ENCODE data around the gene STUM.

The STUM gene

DNA sequence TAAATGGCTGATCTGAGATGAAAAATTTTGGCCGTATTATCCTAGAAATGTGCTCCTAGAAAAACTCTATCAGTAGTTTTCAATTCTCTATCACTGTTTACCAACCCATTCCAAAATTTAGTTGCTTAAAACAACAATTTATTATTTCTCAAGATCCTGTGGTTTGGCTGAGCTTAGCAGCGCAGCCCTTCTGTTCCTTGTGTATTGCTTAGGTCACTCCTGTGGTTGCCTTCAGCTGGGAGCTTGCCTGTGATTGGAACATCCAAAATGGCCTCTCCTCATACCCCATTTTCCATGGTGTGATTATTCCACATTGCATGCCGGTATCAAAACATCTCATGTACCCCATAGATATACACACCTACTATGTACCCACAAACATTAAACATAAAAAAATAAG lies 22.8 kb upstream of the STUM start:
- FAIRE-seq (no peak), DNase-seq (ENCODE audit: insufficient read length, low spot score) (no peak)
- TF ChIP-seq, protein P1, sequence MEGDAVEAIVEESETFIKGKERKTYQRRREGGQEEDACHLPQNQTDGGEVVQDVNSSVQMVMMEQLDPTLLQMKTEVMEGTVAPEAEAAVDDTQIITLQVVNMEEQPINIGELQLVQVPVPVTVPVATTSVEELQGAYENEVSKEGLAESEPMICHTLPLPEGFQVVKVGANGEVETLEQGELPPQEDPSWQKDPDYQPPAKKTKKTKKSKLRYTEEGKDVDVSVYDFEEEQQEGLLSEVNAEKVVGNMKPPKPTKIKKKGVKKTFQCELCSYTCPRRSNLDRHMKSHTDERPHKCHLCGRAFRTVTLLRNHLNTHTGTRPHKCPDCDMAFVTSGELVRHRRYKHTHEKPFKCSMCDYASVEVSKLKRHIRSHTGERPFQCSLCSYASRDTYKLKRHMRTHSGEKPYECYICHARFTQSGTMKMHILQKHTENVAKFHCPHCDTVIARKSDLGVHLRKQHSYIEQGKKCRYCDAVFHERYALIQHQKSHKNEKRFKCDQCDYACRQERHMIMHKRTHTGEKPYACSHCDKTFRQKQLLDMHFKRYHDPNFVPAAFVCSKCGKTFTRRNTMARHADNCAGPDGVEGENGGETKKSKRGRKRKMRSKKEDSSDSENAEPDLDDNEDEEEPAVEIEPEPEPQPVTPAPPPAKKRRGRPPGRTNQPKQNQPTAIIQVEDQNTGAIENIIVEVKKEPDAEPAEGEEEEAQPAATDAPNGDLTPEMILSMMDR (IDR thresholded peaks at IDR 0.05; ENCODE audit: insufficient read depth, missing control alignments) = no peak

DNA sequence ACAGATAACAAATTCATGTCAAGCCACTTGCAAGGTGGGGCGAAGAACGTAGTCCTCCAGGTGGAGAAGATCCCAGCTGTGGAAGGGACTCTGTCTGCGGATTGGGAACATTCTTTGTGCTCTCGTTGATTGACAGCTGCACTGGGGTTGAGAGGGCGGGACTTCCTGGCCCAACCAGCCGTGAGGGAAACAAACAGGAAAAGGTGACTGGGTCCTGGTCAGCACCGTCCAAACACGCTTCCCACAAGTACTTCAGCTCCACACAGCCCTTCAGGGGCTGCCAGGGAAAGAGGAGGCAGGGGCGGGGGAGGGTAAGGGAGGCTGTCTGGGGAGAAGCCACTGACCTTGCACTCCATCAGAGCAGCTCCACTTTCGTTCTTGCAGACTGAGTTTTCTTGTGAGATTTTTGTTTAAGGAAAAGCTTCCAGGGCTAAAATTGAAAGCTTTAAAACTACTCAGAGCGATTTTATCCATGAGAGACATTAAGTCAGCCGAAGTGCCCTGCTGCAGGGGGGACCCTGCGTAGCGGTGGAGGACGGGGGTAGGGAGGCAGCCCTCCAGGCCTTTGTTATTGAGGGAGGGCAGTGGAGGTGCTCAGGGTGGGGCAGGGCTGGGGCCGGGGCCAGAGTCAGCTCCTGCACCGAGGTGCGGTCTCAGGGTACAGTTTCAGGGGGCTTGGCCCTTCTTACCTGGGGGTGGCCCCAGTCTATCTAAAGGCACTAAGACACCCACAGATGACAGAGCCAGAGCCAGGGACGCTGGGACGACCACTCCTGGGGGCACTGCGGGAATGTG lies 21.6 kb upstream of the STUM start:
- DNase-seq (ENCODE audit: insufficient read length, low spot score) (no peak), FAIRE-seq (no peak)
- TF ChIP-seq, protein P1 (IDR thresholded peaks at IDR 0.05; ENCODE audit: insufficient read depth, missing control alignments) = no peak

DNA sequence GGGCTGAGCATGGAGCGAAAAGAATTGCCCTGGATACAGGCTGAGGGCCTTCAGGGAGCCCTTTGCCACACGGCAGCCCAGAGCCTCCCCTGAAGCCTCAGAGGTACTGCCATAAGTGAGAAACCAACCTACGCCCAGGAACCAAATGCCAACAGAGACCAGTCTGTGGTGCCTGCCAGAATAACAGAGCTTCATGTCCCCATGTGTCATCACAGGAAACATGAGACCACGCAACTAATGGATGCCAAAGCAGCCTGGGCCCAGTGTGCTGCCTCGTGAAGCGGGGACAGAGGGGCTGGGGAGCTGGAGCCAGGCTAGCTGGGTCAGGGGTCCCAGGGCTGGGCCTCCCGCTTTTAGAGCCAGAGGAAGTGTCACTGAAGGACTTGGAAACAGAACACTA lies 18.7 kb upstream of the STUM start:
- no peak for FAIRE-seq
- TF ChIP-seq, protein P1 (IDR thresholded peaks at IDR 0.05; ENCODE audit: insufficient read depth, missing control alignments) = no peak
- no peak for DNase-seq (ENCODE audit: insufficient read length, low spot score)

DNA sequence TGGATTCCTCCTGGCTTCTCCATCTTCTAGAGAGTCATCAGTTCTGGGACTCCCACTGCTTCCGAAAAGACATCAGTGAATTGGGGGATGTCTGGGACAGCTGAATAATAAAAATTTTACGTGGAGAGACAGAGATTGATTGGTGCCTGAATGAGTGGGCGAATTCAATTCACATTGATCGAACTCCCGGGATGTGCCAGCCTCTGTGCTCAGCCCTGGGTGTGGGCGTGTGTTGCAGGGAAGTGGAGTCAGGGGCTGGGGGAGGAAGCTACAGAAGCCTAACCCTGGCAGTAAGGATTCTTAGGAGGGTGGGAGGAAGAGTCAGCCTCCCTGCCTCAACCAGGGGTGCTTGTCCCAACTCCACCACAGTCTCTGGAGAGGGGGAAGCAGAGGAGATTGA lies 18.0 kb upstream of the STUM start:
- no peak for FAIRE-seq
- TF ChIP-seq, protein P1 (IDR thresholded peaks at IDR 0.05; ENCODE audit: insufficient read depth, missing control alignments) = no peak
- no peak for DNase-seq (ENCODE audit: insufficient read length, low spot score)

DNA sequence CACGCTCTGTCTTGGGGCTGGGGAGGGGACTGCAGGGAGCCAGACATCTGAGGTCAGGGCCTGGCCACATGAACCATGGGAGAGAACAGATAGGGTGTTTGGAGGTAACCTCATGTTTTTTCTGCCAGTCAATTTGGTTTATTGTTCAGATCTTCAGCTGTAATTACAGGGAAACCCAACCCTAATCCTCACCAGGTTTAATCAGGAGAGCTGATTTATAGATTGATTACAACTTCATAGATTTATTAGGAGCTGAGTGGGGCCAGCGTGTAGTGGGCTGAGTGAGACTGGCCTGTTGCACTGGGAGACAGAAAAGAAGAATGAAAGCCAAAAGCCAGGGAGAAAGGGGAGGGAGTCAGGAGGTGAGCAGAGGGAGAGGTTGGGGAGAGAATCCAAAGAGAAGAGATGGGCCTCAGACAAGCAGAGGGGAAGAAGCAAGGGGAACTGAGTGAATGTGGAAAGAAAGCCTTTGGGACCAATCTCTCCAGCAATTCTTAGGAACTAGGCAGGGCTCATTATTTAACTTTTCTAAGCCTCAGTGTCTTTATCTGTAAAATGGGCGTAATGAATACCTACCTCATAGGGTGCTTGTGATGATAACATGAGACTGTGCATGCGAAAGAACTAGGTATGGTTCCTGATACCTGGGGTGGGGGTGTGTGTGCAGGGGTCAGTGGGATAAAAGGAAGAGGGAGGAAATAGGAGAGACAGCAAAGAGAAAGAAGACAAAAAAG lies 17.0 kb upstream of the STUM start:
- TF ChIP-seq, protein P1 (IDR thresholded peaks at IDR 0.05; ENCODE audit: insufficient read depth, missing control alignments) = no peak
- DNase-seq (ENCODE audit: insufficient read length, low spot score) = no peak
- no peak for FAIRE-seq

DNA sequence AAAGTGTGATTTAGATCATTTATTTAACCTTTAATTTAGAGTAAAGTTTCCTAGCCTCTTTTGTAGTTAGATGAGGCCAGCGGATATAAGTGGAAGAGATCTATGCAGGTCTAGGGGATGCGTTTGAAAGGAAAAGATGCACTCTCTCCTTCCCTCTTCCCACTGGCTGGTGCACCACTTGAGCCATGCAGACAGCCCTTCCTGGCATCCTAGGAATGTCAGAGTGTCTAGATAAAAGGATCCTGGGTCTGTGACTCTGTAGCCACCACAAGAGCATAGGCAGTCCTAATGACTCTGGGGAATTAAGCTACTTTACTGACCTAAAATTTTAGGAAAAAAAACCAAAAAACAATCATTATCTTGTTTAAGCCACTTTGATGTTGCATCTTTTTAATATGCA lies 16.0 kb upstream of the STUM start:
- TF ChIP-seq, protein P1 (IDR thresholded peaks at IDR 0.05; ENCODE audit: insufficient read depth, missing control alignments) = no peak
- FAIRE-seq = no peak
- no peak for DNase-seq (ENCODE audit: insufficient read length, low spot score)

DNA sequence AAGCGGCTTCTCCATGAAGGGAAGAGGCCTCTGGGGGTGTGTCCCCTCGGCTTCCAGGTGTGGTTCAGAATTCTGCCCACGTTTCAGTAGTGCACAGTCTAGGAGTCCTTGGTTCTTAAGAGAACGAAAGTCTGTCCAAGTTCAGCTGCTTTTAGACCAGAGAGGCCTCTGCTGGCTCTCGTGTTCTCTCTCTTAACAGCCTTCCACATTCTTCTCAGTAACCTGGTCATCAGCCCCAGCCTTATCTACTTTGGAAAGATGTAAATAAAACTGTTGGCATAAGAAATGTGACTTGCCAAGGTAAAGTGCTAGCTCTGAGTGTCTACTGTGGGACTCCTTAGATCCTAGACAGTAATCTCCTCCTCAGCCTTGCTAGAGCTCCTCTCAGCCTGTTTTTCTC lies 15.3 kb upstream of the STUM start:
- FAIRE-seq (no peak), DNase-seq (ENCODE audit: insufficient read length, low spot score) (no peak)
- TF ChIP-seq, protein P1 (IDR thresholded peaks at IDR 0.05; ENCODE audit: insufficient read depth, missing control alignments) = no peak
